Osteoblast (primary cell): ENCODE results near the gene CENPT. TPM values are rescaled to one million over a fixed set of nuclear protein-coding genes. Genes with fewer than 3 reads are reported as not detected.

ENCODE experiments used
- DNase-seq: peaks from one replicate; pipeline ENCODE4 v3.0.0; 2011; ENCODE audit warnings: low spot score, mixed read lengths; ENCODE audit not compliant: insufficient read length; ENCODE audit errors: missing footprints
- H2AFZ ChIP-seq: 2 replicates; pipeline ENCODE4 v1.6.0; 2011; ENCODE audit warnings: mild to moderate bottlenecking, low read length
- H3K27ac ChIP-seq: 2 replicates; pipeline ENCODE4 v1.5.1; 2011; ENCODE audit warnings: mild to moderate bottlenecking, low read depth, low read length, moderate library complexity
- H3K27me3 ChIP-seq: 2 replicates; pipeline ENCODE4 v1.6.0; 2012; ENCODE audit warnings: mild to moderate bottlenecking, control low read depth, inconsistent platforms, low read length, moderate library complexity; ENCODE audit not compliant: insufficient read depth
- H3K36me3 ChIP-seq: 2 replicates; pipeline ENCODE4 v1.5.1; 2011; ENCODE audit warnings: mild to moderate bottlenecking, low read length, control low read depth, moderate library complexity; ENCODE audit not compliant: insufficient read depth
- H3K4me1 ChIP-seq: 2 replicates; pipeline ENCODE4 v1.5.1; 2011; ENCODE audit warnings: mild to moderate bottlenecking, low read length, control low read depth, moderate library complexity; ENCODE audit not compliant: insufficient read depth
- H3K4me2 ChIP-seq: 2 replicates; pipeline ENCODE4 v1.6.0; 2011; ENCODE audit warnings: mild to moderate bottlenecking, low read length; ENCODE audit not compliant: insufficient read depth
- H3K4me3 ChIP-seq: fragments of 200-600 bp; sonication (generic); 3 replicates; pipeline ENCODE4 v1.5.1; 2012; ENCODE audit warnings: mild to moderate bottlenecking, low read length, inconsistent platforms; ENCODE audit not compliant: insufficient read depth
- H3K79me2 ChIP-seq: 2 replicates; pipeline ENCODE4 v1.6.0; 2012; ENCODE audit warnings: mild to moderate bottlenecking, low read length, control low read depth, inconsistent platforms; ENCODE audit not compliant: insufficient read depth
- H3K9me3 ChIP-seq: 2 replicates; pipeline ENCODE4 v1.5.1; 2011; ENCODE audit warnings: low read depth, low read length, control low read depth
- H4K20me1 ChIP-seq: 2 replicates; pipeline ENCODE4 v1.6.0; 2012; ENCODE audit warnings: mild to moderate bottlenecking, low read length, control low read depth; ENCODE audit not compliant: insufficient read depth
- small RNA-seq: library from RNA; depleted of rRNA; stranded (forward); fragments of <200 nt; gene quantifications from one replicate; pipeline ENCODE3, GENCODE V24; 2012
- total RNA-seq: library from RNA; depleted of rRNA; stranded (reverse); fragments of >200 nt; gene quantifications from 2 replicates; pipeline ENCODE4 v1.2.3, GENCODE V29; 2012
- TF ChIP-seq, protein P1 (sequence below): IDR thresholded peaks from 2 replicates; pipeline ENCODE4 v1.5.1; 2011; ENCODE audit warnings: mild to moderate bottlenecking, low read depth, low read length, moderate library complexity; ENCODE audit errors: extremely low read depth

CENPT gene
- total RNA-seq, 1 donor, result 24.2 TPM

- Histone ChIP-seq H3K4me3 (no peak overlapping the region), H3K4me2 (no peak overlapping the region), H3K9me3 (no peaks in the 10 kb centered on the region), H3K79me2 (peaks cover 25% of the 10 kb centered on the region), H3K27ac (no peak overlapping the region), H3K4me1 (no peaks in the 10 kb centered on the region), H4K20me1 (peaks cover 21% of the 10 kb centered on the region), H2AFZ (no peak overlapping the region), H3K36me3 (no peaks in the 10 kb centered on the region), H3K27me3 (no peaks in the 10 kb centered on the region)
- DNase-seq, result no peak
- TF ChIP-seq, protein P1, sequence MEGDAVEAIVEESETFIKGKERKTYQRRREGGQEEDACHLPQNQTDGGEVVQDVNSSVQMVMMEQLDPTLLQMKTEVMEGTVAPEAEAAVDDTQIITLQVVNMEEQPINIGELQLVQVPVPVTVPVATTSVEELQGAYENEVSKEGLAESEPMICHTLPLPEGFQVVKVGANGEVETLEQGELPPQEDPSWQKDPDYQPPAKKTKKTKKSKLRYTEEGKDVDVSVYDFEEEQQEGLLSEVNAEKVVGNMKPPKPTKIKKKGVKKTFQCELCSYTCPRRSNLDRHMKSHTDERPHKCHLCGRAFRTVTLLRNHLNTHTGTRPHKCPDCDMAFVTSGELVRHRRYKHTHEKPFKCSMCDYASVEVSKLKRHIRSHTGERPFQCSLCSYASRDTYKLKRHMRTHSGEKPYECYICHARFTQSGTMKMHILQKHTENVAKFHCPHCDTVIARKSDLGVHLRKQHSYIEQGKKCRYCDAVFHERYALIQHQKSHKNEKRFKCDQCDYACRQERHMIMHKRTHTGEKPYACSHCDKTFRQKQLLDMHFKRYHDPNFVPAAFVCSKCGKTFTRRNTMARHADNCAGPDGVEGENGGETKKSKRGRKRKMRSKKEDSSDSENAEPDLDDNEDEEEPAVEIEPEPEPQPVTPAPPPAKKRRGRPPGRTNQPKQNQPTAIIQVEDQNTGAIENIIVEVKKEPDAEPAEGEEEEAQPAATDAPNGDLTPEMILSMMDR, result no peak
Observed at GRCh38 chr16:67779256-67780014, 68.1 kb downstream of the CENPT start.

Small RNA genes within 50 kb of the gene (small RNA-seq; reads per million reads assigned to genes)
- gene AC040162.2 (not detected), gene NRN1L (not detected)

Other genes starting within 250 kb of the CENPT start
- under 0.01 TPM in 2 replicates for gene CARMIL2, start 202.5 kb downstream of the CENPT start, total RNA-seq
- 16.5 and 18.8 TPM in 2 replicates for gene ACD, start 187.4 kb downstream of the CENPT start, total RNA-seq
- gene PARD6A, start 186.7 kb downstream of the CENPT start, total RNA-seq, result 2.4 and 2.9 TPM in 2 replicates
- 13.3 and 15.9 TPM in 2 replicates for gene ENKD1, start 180.9 kb downstream of the CENPT start, total RNA-seq
- gene C16orf86, start 180.9 kb downstream of the CENPT start, total RNA-seq, result 6.2 and 6.9 TPM in 2 replicates
- 15.9 and 19.4 TPM in 2 replicates for gene GFOD2, start 128.4 kb downstream of the CENPT start, total RNA-seq
- 5.4 and 5.6 TPM in 2 replicates for gene RANBP10, start 41.1 kb downstream of the CENPT start, total RNA-seq
- gene TSNAXIP1, start 40.8 kb downstream of the CENPT start, total RNA-seq, result 0.88 and 1.8 TPM in 2 replicates
- gene THAP11, start 5.4 kb downstream of the CENPT start, total RNA-seq, result 23.6 and 25.7 TPM in 2 replicates
- gene NUTF2, start 760 bp downstream of the CENPT start, total RNA-seq, result 203 TPM in 2 replicates
- gene EDC4, start 25.4 kb upstream of the CENPT start, total RNA-seq, result 45.7 and 60.8 TPM in 2 replicates
- gene NRN1L, start 37.2 kb upstream of the CENPT start, total RNA-seq, result 0.29 TPM in 1 of 2 replicates, not detected in the other
- 16.8 and 18.5 TPM in 2 replicates for gene PSKH1, start 45.6 kb upstream of the CENPT start, total RNA-seq
- 0.36 and 0.59 TPM in 2 replicates for gene CTRL, start 84.2 kb upstream of the CENPT start, total RNA-seq
- gene PSMB10, start 89.2 kb upstream of the CENPT start, total RNA-seq, result 44.5 and 47.0 TPM in 2 replicates
- gene LCAT, start 96.4 kb upstream of the CENPT start, total RNA-seq, result 6.9 and 8.8 TPM in 2 replicates
- gene SLC12A4, start 120.9 kb upstream of the CENPT start, total RNA-seq, result 79.3 and 82.2 TPM in 2 replicates
- gene DPEP3, start 132.8 kb upstream of the CENPT start, total RNA-seq, result not detected in 2 replicates
- gene DPEP2, start 151.8 kb upstream of the CENPT start, total RNA-seq, result not detected in 2 replicates
- not detected in 2 replicates for gene DPEP2NB, start 168.2 kb upstream of the CENPT start, total RNA-seq
- gene DDX28, start 175.5 kb upstream of the CENPT start, total RNA-seq, result 10.5 and 12.4 TPM in 2 replicates
- 8.7 and 8.8 TPM in 2 replicates for gene DUS2, start 175.6 kb upstream of the CENPT start, total RNA-seq
- gene NFATC3, start 237.7 kb upstream of the CENPT start, total RNA-seq, result 36.2 and 43.9 TPM in 2 replicates